ENCODE measurements around the gene TYMS.

The TYMS gene

GRCh38 chr18:708096-708495, 50.6 kb downstream of the TYMS start:
- no peaks in the 10 kb centered on the region for H3K27me3 ChIP-seq (replicated peaks)
- DNase-seq, result no peak
- no peaks in the 10 kb centered on the region for H3K36me3 ChIP-seq (replicated peaks)
- no peak for TF ChIP-seq CTCF (IDR thresholded peaks at IDR 0.05; ENCODE audit: low read depth, low read length, missing control alignments)
- in situ Hi-C loops (cut with HindIII; ENCODE audit: low pct_ligation_motif_present, low sequenced_read_pairs), result no loop called here
- H3K27ac ChIP-seq, result no peak overlapping the region
- H3K4me3 ChIP-seq (ENCODE audit: low read depth, low read length), result no peak overlapping the region

DNA sequence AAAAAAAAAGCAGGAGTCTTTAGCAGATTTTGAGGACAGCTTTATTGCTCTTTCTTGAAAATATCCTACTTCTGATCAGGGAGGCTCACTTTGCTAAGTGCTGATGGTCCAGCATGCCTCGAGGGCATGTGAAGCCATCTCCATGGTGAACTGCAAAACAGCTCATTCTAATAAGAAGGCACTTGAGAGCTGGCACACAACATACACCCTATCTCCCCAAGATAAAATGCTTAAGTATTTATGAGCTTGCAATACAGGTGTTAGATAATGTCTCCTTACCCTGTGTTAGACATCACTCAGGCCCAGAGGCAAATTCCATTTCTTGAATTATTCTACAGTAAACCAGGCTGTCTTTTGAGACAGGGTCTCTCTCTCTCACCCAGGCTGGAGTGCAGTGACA, 52.3 kb downstream of the TYMS start:
- Histone ChIP-seq H3K36me3 (replicated peaks) (no peaks in the 10 kb centered on the region), H3K27me3 (replicated peaks) (no peaks in the 10 kb centered on the region), H3K4me3 (ENCODE audit: low read depth, low read length) (no peak overlapping the region), H3K27ac (no peak overlapping the region)
- no peak for TF ChIP-seq CTCF (IDR thresholded peaks at IDR 0.05; ENCODE audit: low read depth, low read length, missing control alignments)
- DNase-seq, result no peak
- in situ Hi-C loops (cut with HindIII; ENCODE audit: low pct_ligation_motif_present, low sequenced_read_pairs), result no loop called here

DNA sequence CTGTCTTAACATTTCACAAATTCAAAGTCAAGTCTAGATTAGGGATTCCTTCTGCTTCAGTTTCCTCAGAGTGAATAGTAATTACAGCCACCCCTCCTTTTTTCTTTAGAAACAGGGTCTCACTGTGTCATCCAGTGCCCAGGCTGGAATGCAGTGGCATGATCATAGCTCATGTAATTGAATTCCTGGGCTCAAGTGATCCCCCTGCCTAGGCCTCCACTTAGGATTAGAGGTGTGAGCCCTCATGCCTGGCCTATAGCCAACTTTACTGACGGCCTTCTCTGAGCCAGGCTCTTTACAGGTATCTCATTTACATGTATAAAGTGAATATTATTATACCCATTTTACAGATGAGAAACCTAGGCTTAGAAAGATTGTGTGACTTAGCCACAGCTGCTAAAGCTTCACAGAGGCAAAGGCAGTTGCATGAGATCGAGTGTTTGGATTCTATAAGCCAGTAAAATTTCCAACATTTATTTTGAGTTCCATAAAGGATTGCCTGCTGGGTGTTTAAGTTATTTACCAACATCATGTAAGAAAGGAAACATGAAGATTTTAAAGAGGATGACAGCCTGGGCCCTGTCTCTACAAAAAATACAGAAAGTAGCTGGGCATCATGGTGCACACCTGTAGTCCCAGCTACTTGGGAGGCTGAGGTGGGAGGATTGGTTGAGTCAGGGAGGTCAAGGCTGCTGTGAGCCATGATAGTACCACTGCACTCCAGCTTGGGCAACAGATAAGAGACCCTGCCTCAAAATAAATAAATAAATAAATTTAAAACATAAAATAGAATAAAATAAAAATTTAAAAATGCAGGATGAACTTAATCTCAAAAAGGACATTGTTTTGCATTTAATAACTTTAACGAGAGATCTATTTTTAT, 53.2 kb downstream of the TYMS start:
- H3K36me3 ChIP-seq (replicated peaks), result no peaks in the 10 kb centered on the region
- no peak overlapping the region for H3K27ac ChIP-seq
- no peak for TF ChIP-seq CTCF (IDR thresholded peaks at IDR 0.05; ENCODE audit: low read depth, low read length, missing control alignments)
- peak overlapping the region; percentile 73 for H3K4me3 ChIP-seq (ENCODE audit: low read depth, low read length)
- no peak for DNase-seq
- in situ Hi-C loops (cut with HindIII; ENCODE audit: low pct_ligation_motif_present, low sequenced_read_pairs), result no loop called here
- H3K27me3 ChIP-seq (replicated peaks), result no peaks in the 10 kb centered on the region

GRCh38 chr18:711310-711656, 53.8 kb downstream of the TYMS start:
- peak overlapping the region; percentile 73 for H3K27ac ChIP-seq
- no peak for DNase-seq
- no peaks in the 10 kb centered on the region for H3K27me3 ChIP-seq (replicated peaks)
- no peak for TF ChIP-seq CTCF (IDR thresholded peaks at IDR 0.05; ENCODE audit: low read depth, low read length, missing control alignments)
- H3K4me3 ChIP-seq (ENCODE audit: low read depth, low read length), result peak overlapping the region; percentile 73
- H3K36me3 ChIP-seq (replicated peaks), result no peaks in the 10 kb centered on the region
- in situ Hi-C loops (cut with HindIII; ENCODE audit: low pct_ligation_motif_present, low sequenced_read_pairs), result no loop called here

DNA sequence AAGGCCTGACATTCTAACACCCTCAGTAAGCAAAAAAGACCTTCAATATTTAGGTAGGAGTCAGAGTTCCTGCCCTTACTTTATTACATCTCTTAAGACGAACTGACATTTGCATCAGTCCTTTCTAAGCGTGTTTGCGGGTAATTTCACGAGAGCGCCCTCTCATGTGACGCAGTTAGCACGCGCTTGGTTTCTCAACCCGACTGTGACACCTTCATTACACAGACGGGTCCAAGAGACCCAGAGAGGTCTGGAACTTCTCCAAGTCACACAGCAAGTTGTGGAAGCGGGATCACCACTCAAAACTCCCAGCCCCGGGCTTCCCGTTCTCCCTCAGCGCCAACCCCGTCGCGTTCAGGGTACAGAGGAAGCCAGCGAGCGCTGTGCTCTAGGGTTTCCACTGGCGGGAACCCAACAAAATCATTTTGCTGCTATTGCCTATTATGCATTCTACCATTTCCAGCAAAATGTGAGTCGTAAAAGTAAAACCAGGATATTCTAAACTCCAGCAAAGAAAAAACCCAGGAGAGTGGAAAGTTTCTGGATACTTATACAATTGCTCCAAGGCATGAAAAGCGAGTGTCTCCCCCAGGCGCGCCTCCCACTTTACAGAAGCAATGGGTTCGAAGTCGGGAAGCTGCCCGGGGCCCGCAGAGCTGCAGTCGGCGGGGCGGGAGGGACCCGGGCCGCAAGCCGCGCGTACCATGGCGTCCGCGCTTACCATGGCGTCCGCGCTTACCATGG, 54.4 kb downstream of the TYMS start:
- in situ Hi-C loops (cut with HindIII; ENCODE audit: low pct_ligation_motif_present, low sequenced_read_pairs), result no loop called here
- Histone ChIP-seq H3K27me3 (replicated peaks) (no peaks in the 10 kb centered on the region), H3K27ac (peak overlapping the region; percentile 73), H3K36me3 (replicated peaks) (no peaks in the 10 kb centered on the region), H3K4me3 (ENCODE audit: low read depth, low read length) (peak overlapping the region; percentile 73)
- DNase-seq, result peak; percentile 76
- peak; percentile 23 for TF ChIP-seq CTCF (IDR thresholded peaks at IDR 0.05; ENCODE audit: low read depth, low read length, missing control alignments)

All from brain microvascular endothelial cell (primary cell).